Astrocyte (in vitro differentiated cells and primary cell): ENCODE measurements around the gene INPP5A. TPM values are rescaled to one million over a fixed set of nuclear protein-coding genes. Genes with fewer than 3 reads are reported as not detected.

Experiments
- DNase-seq: peaks from one replicate; pipeline ENCODE4 v3.0.0-alpha.2; 2010; ENCODE audit warnings: low read depth
- FAIRE-seq: peaks from 2 replicates; lab custom pipeline; 2011; peaks lifted over from hg19 to GRCh38; lab: Jason Lieb, UNC
- H2AFZ ChIP-seq: 2 replicates; pipeline ENCODE4 v1.6.0; 2012; ENCODE audit warnings: low read depth, low read length, inconsistent platforms
- H3K27ac ChIP-seq: 2 replicates; pipeline ENCODE4 v1.5.1; 2011; ENCODE audit warnings: low read depth, low read length, inconsistent platforms
- H3K27me3 ChIP-seq: 2 replicates; pipeline ENCODE4 v1.6.0; 2011; ENCODE audit warnings: low read length, inconsistent platforms; ENCODE audit not compliant: insufficient read depth
- H3K36me3 ChIP-seq: 2 replicates; pipeline ENCODE4 v1.5.1; 2011; ENCODE audit warnings: low read length, inconsistent platforms; ENCODE audit not compliant: insufficient read depth
- H3K4me1 ChIP-seq: 2 replicates; pipeline ENCODE4 v1.5.1; 2011; ENCODE audit warnings: low read length, inconsistent platforms; ENCODE audit not compliant: insufficient read depth
- H3K4me2 ChIP-seq: 2 replicates; pipeline ENCODE4 v1.6.0; 2012; ENCODE audit warnings: low read length, inconsistent platforms
- H3K4me3 ChIP-seq: 2 replicates; pipeline ENCODE4 v1.5.1; 2011; ENCODE audit warnings: low read depth, mild to moderate bottlenecking, low read length, inconsistent platforms; ENCODE audit not compliant: insufficient read depth
- H3K79me2 ChIP-seq: 2 replicates; pipeline ENCODE4 v1.6.0; 2012; ENCODE audit warnings: mild to moderate bottlenecking, low read length, inconsistent platforms; ENCODE audit not compliant: insufficient read depth
- H3K9ac ChIP-seq: 2 replicates; pipeline ENCODE4 v1.6.0; 2012; ENCODE audit warnings: mild to moderate bottlenecking, low read length, inconsistent platforms
- H3K9me3 ChIP-seq: 2 replicates; pipeline ENCODE4 v1.5.1; 2012; ENCODE audit warnings: low read depth, mild to moderate bottlenecking, low read length, inconsistent platforms; ENCODE audit not compliant: insufficient read depth
- H4K20me1 ChIP-seq: 2 replicates; pipeline ENCODE4 v1.6.0; 2012; ENCODE audit warnings: low read length, inconsistent platforms; ENCODE audit not compliant: insufficient read depth
- H3K27ac Mint-ChIP-seq: one replicate; pipeline ENCODE4 v1.8.0; 2021; ENCODE audit warnings: mild to moderate bottlenecking, mixed read lengths; ENCODE audit not compliant: unreplicated experiment
- H3K27me3 Mint-ChIP-seq: one replicate; pipeline ENCODE4 v1.8.0; 2021; ENCODE audit warnings: low read depth, mixed read lengths; ENCODE audit not compliant: unreplicated experiment
- H3K36me3 Mint-ChIP-seq: one replicate; pipeline ENCODE4 v1.8.0; 2021; ENCODE audit warnings: low read depth, mixed read lengths; ENCODE audit not compliant: unreplicated experiment
- H3K4me1 Mint-ChIP-seq: one replicate; pipeline ENCODE4 v1.8.0; 2021; ENCODE audit warnings: low read depth, mixed read lengths; ENCODE audit not compliant: unreplicated experiment
- H3K4me3 Mint-ChIP-seq: one replicate; pipeline ENCODE4 v1.8.0; 2021; ENCODE audit warnings: mild to moderate bottlenecking, moderate library complexity, mixed read lengths; ENCODE audit not compliant: unreplicated experiment
- H3K9me3 Mint-ChIP-seq: one replicate; pipeline ENCODE4 v1.8.0; 2021; ENCODE audit warnings: mild to moderate bottlenecking, mixed read lengths; ENCODE audit not compliant: unreplicated experiment
- EZH2 ChIP-seq: IDR thresholded peaks from 2 replicates; pipeline ENCODE4 v1.6.1; 2012; ENCODE audit warnings: mild to moderate bottlenecking, low read length, inconsistent platforms; ENCODE audit not compliant: insufficient read depth
- total RNA-seq: library from RNA; stranded (reverse); gene quantifications from 2 replicates; pipeline ENCODE4 v1.2.1, GENCODE V29; 2021
- TF ChIP-seq, protein P1 (sequence below): IDR thresholded peaks from 2 replicates; pipeline ENCODE4 v1.5.1; 2011; ENCODE audit warnings: low read depth, mild to moderate bottlenecking, inconsistent platforms, low read length, moderate library complexity; ENCODE audit not compliant: insufficient read depth

Gene INPP5A
- total RNA-seq, 1 donor from 2014 or later, result 39.1 TPM

GRCh38 chr10:132523561-132524442 lies 13.8 kb upstream of the INPP5A start:
- no peak for TF ChIP-seq EZH2
- TF ChIP-seq, protein P1, sequence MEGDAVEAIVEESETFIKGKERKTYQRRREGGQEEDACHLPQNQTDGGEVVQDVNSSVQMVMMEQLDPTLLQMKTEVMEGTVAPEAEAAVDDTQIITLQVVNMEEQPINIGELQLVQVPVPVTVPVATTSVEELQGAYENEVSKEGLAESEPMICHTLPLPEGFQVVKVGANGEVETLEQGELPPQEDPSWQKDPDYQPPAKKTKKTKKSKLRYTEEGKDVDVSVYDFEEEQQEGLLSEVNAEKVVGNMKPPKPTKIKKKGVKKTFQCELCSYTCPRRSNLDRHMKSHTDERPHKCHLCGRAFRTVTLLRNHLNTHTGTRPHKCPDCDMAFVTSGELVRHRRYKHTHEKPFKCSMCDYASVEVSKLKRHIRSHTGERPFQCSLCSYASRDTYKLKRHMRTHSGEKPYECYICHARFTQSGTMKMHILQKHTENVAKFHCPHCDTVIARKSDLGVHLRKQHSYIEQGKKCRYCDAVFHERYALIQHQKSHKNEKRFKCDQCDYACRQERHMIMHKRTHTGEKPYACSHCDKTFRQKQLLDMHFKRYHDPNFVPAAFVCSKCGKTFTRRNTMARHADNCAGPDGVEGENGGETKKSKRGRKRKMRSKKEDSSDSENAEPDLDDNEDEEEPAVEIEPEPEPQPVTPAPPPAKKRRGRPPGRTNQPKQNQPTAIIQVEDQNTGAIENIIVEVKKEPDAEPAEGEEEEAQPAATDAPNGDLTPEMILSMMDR, result no peak
- no peaks in the 10 kb centered on the region for H3K79me2 ChIP-seq
- H3K36me3 ChIP-seq, result no peaks in the 10 kb centered on the region
- Mint-ChIP-seq H3K27me3 (peaks cover 37% of the 10 kb centered on the region), H3K4me1 (peaks cover 7% of the 10 kb centered on the region), H3K27ac (no peak overlapping the region), H3K36me3 (peaks cover 2% of the 10 kb centered on the region), H3K4me3 (no peak overlapping the region), H3K9me3 (peaks cover 2% of the 10 kb centered on the region)
- H3K4me3 ChIP-seq, result no peak overlapping the region
- DNase-seq (no peak), FAIRE-seq (no peak)
- no peaks in the 10 kb centered on the region for H3K9me3 ChIP-seq
- no peak overlapping the region for H3K4me2 ChIP-seq
- H4K20me1 ChIP-seq, result no peaks in the 10 kb centered on the region
- no peak overlapping the region for H3K9ac ChIP-seq
- peaks cover 32% of the 10 kb centered on the region for H3K4me1 ChIP-seq
- H3K27ac ChIP-seq, result no peak overlapping the region
- H2AFZ ChIP-seq, result no peak overlapping the region
- H3K27me3 ChIP-seq, result no peaks in the 10 kb centered on the region

DNA sequence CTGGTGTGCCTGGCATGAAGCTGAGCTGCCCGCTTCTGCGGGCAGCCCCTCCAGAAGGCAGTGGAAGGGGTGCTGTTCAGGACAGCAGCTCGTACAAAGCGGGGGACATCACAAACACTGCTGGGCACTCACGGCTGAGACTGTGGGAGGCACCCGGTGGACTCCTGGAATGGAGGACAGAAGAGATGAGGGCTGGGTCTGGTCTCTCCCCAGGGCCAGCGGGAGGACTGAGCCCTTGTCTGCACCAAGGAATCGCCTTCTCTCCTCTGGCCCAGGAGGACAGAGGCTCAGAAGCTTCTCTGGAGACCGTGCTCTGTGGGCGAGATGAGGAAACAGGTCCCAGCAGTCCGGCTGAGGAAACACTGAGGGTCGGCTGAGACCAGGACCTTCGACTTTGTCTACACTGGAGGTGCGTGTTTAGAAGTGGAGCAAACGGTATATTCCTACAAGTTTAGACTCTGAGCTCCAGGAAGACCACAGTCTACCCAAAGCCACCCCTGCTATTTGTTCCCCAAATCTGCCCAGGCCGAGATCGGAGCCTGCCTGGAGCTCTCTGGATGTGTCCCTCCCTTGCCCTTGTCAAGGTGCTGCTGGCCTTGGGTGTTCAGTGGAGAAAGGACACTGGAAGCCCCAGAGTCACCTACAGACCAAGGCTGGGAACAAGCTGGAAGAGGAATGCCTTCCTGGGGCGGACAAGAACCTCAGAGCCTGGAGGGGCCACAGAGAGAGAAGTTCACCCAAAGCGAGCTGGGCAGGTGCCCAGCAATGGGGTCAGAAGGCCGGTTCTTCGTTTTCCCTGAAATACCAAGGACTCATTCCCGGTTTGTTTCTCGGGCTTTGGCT lies 12.9 kb upstream of the INPP5A start:
- Mint-ChIP-seq H3K27ac (no peak overlapping the region), H3K36me3 (peaks cover 2% of the 10 kb centered on the region), H3K27me3 (peaks cover 31% of the 10 kb centered on the region), H3K4me3 (no peak overlapping the region), H3K9me3 (peaks cover 2% of the 10 kb centered on the region), H3K4me1 (peaks cover 4% of the 10 kb centered on the region)
- Histone ChIP-seq H3K27ac (no peak overlapping the region), H3K9ac (no peak overlapping the region), H3K36me3 (no peaks in the 10 kb centered on the region), H3K9me3 (no peaks in the 10 kb centered on the region), H3K27me3 (no peaks in the 10 kb centered on the region), H3K4me3 (no peak overlapping the region), H3K4me1 (peaks cover 23% of the 10 kb centered on the region), H3K79me2 (no peaks in the 10 kb centered on the region), H4K20me1 (no peaks in the 10 kb centered on the region), H3K4me2 (no peak overlapping the region), H2AFZ (no peak overlapping the region)
- TF ChIP-seq, protein P1, result no peak
- TF ChIP-seq EZH2, result no peak
- no peak for FAIRE-seq
- no peak for DNase-seq
